Activated naive CD4-positive, alpha-beta T cell treated with anti-CD3 and anti-CD28 coated beads, Interleukin-2, amount 50 U/mL, for 72 hours (primary cell): ENCODE data around the gene BTG2. TPM values are rescaled to one million over a fixed set of nuclear protein-coding genes. Genes with fewer than 3 reads are reported as not detected.
"Not testable (repeated sequence)": the region's sequence is repeated elsewhere in the genome, so short reads cannot be mapped to it uniquely, and the experiment has no call there.

ENCODE experiments used
- ATAC-seq, 2 donors: fragments of 150-1000 bp; cut with Tn5 transposase; 2 replicates each; pipeline ENCODE4 v1.10.0; 2021; ENCODE audit warnings: mild to moderate bottlenecking in 2 of 2, moderate library complexity in 2 of 2
- DNase-seq, 2 donors: peaks; one replicate each; pipeline ENCODE4 v3.0.0; 2021 to 2022; ENCODE audit warnings: low spot score in 2 of 2
- H3K27ac Mint-ChIP-seq, 2 donors: one replicate each; pipeline ENCODE4 v1.8.0; 2022; ENCODE audit warnings: mild to moderate bottlenecking in 2 of 2, mixed read lengths in 2 of 2
- H3K36me3 Mint-ChIP-seq, 2 donors: one replicate each; pipeline ENCODE4 v1.8.0; 2022; ENCODE audit warnings: mixed read lengths in 2 of 2
- H3K9me3 Mint-ChIP-seq, 2 donors: one replicate each; pipeline ENCODE4 v1.8.0; 2022; ENCODE audit warnings: mixed read lengths in 2 of 2
- total RNA-seq, 2 donors: library from RNA; stranded (reverse); gene quantifications; one replicate each; pipeline ENCODE4 v1.2.3, GENCODE V29; 2022

The BTG2 gene
- total RNA-seq, 2 donors from 2014 or later = 87.2 to 185 TPM

- no peak for ATAC-seq
- no peaks in the 10 kb centered on the region for H3K9me3 Mint-ChIP-seq
Observed at GRCh38 chr1:203286161-203286984, 18.9 kb upstream of the BTG2 start.

DNA sequence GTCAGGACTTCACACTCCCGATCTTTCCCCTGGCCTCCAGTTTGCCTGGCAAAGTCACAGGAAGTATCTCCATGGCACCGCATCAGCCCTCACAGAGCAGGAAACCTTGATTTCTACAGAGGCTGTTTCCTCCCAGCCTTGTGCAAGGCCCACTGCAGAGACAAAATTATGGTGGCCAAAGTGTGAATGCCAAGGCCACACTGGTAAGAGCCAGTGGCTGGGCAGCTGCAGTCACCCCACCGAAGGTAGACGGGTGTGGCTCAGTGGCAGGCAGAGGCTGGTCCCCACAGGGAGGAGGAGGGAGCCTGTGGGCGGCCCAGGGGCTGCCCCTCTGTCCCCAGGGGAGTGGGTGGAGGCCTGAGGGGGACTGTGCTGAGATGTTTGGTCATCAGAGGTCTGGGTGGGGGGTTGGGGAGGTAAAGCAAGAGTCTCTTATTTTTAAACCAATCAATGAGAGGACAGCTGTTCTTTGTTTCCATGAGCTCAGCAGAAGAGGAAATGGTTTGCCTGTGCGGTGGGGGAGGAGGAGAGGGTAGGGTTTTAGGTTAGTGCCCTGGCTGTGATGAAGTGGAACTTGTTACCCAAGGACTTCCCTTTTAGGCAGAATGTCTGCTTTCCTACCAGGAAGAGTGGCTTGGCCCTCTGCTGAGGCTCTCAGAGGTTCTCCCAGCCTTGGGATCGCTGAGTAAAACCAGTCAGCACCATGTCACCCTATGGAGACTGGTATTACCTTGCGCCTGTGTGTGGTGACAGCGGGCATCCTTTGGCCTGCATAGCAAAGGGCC, 18.0 kb upstream of the BTG2 start:
- peak overlapping the region; percentile 94 to 100 for H3K27ac Mint-ChIP-seq
- no peaks in the 10 kb centered on the region for H3K9me3 Mint-ChIP-seq
- H3K36me3 Mint-ChIP-seq = peaks cover 0 to 10% of the 10 kb centered on the region in 2 donors
- DNase-seq (peak; percentile 53 to 92), ATAC-seq (peak; percentile 21 to 63)

More at GRCh38 chr1:203286161-203286984, 18.9 kb upstream of the BTG2 start:
- Mint-ChIP-seq H3K27ac (peak overlapping the region; percentile 94 to 100), H3K36me3 (peaks cover 0 to 1% of the 10 kb centered on the region in 2 donors)
- no peak for DNase-seq

DNA sequence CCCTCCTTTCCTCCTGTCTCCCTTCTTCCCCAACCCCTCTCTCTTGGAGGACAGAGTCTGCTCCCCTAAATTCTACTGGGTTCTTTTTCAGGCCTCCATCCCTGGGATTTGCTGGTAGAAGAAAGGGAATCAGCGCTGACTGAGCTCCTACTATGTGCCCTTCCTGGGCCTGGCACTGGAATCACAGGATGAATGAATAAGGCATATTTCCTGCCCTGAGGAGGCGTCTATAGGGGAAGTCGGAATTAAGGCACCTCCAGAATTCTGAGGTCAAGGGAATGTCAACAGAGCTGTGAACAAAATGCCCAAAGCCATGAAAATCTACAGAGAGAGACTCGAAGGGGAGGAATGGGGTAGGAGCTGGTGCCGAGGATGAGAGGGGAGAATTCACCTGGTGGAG, 17.4 kb upstream of the BTG2 start:
- H3K36me3 Mint-ChIP-seq = peaks cover 0 to 15% of the 10 kb centered on the region in 2 donors
- H3K9me3 Mint-ChIP-seq = no peaks in the 10 kb centered on the region
- no peak for DNase-seq
- peak overlapping the region; percentile 94 to 100 for H3K27ac Mint-ChIP-seq
- ATAC-seq = no peak

GRCh38 chr1:203288400-203288799, 16.9 kb upstream of the BTG2 start:
- DNase-seq (no peak), ATAC-seq (no peak)
- H3K36me3 Mint-ChIP-seq = peaks cover 0 to 15% of the 10 kb centered on the region in 2 donors
- H3K27ac Mint-ChIP-seq = peak overlapping the region; percentile 100
- no peaks in the 10 kb centered on the region for H3K9me3 Mint-ChIP-seq

DNA sequence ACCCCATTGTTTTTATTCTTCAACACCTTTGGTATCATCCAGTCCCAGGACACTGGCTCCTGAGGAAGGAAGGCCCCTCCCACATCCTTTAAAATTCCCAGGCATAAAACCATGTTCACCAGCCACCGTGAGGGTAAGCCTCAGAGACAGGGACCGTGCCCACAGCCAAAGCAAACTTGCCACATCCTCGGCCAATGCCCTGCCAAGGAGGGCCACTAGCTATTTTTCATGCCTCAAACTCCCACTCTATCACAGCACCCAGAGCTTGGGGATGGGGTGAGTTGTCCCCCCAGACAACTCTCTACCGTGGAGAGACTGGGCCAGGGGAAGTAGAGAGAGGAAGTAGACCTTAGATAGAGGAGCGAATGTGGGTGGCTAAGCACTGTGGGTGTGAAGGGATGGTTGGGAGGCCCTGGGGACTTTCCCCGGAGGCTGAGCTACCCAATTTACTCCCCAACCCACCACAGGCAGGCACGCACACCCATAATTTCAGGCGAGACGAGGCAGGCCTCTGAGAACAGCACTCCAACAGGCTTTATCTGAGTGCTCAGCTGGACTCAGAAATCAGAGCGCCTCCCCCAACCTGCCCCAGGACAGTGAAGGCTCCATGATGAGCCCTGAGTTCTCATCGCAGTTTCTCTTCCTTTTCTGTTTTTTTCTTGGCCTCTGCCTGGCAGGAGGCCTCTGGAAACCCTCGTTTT, 15.9 kb upstream of the BTG2 start:
- DNase-seq (peak; percentile 83 to 95), ATAC-seq (peak; percentile 69 to 80)
- Mint-ChIP-seq H3K36me3 (peaks cover 0 to 15% of the 10 kb centered on the region in 2 donors), H3K27ac (peak overlapping the region; percentile 100), H3K9me3 (no peaks in the 10 kb centered on the region)

DNA sequence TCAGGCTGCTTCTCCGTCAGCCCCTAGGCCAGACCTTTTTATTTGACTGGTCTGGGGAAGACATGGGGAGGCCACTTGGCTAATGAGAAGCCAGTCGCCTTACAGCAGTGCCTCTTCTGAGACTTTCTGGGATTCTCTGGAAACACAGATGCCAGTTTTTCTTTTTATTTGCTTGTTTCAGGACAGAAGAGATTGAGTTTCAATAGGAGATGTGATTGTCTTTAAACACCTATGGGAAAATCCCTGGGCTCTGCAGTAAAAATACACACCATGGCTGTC, 15.4 kb upstream of the BTG2 start:
- Mint-ChIP-seq H3K36me3 (peaks cover 0 to 15% of the 10 kb centered on the region in 2 donors), H3K9me3 (no peaks in the 10 kb centered on the region), H3K27ac (peak overlapping the region; percentile 100)
- DNase-seq (no peak), ATAC-seq (no peak)

- DNase-seq (peak; percentile 94 to 97), ATAC-seq (peak; percentile 59 to 74)
- Mint-ChIP-seq H3K36me3 (peaks cover 0 to 15% of the 10 kb centered on the region in 2 donors), H3K27ac (peak overlapping the region; percentile 100), H3K9me3 (no peaks in the 10 kb centered on the region)
Observed at GRCh38 chr1:203290261-203291089, 14.8 kb upstream of the BTG2 start.

- ATAC-seq = no peak
- H3K36me3 Mint-ChIP-seq = peaks cover 0 to 15% of the 10 kb centered on the region in 2 donors
- no peaks in the 10 kb centered on the region for H3K9me3 Mint-ChIP-seq
- no peak for DNase-seq
- peak overlapping the region; percentile 100 for H3K27ac Mint-ChIP-seq
Observed at GRCh38 chr1:203291201-203292096, 13.9 kb upstream of the BTG2 start.

DNA sequence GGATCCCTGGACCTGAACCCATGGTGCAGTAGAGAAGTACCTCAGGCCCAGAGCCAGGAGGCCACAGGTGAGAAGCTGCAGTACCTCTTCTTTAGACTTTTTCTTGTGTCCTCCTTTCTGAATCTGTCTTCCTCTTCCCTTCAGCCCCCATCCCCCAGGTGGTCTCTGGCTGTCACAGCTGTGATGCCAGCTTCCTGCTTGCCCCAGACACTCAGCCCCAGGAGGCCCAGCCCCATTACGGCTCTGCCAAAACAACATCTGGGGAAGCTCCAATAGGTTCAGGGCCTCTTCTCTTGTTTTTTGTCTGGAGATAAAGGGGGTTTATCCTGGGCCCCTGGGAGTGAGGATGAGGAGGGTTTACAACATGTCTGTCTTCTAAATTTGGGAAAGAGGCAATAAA, 9.5 kb upstream of the BTG2 start:
- ATAC-seq (no peak), DNase-seq (no peak)
- peak overlapping the region in 1 of 2 donors; percentile 71 for H3K27ac Mint-ChIP-seq

GRCh38 chr1:203296460-203297073, 8.8 kb upstream of the BTG2 start:
- Mint-ChIP-seq H3K27ac (peak overlapping the region in 1 of 2 donors; percentile 1), H3K36me3 (peaks cover 0 to 12% of the 10 kb centered on the region in 2 donors), H3K9me3 (no peaks in the 10 kb centered on the region)
- no peak for DNase-seq
- ATAC-seq = no peak

More for the DNA sequence above, 9.5 kb upstream of the BTG2 start:
- Mint-ChIP-seq H3K9me3 (no peaks in the 10 kb centered on the region), H3K36me3 (peaks cover 0 to 15% of the 10 kb centered on the region in 2 donors)

GRCh38 chr1:203299169-203299568, 6.2 kb upstream of the BTG2 start:
- no peak overlapping the region for H3K27ac Mint-ChIP-seq
- peaks cover 4 to 10% of the 10 kb centered on the region in 2 donors for H3K36me3 Mint-ChIP-seq
- DNase-seq (no peak), ATAC-seq (no peak)
- no peaks in the 10 kb centered on the region for H3K9me3 Mint-ChIP-seq

DNA sequence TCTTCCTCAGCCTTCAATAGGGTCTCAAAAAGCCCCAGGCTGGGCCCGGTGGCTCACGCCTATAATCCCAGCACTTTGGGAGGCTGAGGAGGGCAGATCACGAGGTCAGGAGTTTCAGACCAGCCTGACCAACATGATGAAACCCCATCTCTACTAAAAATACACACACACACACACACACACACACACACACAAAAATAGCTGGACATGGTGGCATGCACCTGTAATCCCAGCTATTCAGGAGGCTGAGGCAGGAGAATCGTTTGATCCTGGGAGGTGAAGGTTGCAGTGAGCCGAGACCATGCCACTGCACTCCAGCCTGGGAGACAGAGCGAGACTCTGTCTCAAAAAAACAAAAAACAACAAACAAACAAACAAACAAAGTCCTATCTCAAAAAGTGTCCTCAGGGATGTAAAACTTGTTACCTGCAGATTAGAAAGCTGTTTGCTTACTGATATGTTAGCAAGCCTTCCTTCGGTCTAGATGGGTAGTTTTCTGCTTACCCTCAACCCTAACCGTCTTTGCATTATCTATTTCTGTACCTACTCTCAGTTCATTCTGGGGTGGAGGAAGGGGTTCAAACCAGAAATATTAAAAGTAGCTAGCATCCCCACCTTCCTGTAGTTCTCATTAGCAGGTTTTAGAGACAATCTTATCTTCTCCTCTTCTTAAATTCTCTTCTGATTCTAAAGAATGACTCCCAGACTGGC, 5.4 kb upstream of the BTG2 start:
- peak overlapping the region in 1 of 2 donors; percentile 8 for H3K27ac Mint-ChIP-seq

GRCh38 chr1:203300441-203301330, 4.6 kb upstream of the BTG2 start:
- ATAC-seq (no peak), DNase-seq (no peak)
- Mint-ChIP-seq H3K27ac (peak overlapping the region in 1 of 2 donors; percentile 8), H3K36me3 (peaks cover 4 to 19% of the 10 kb centered on the region in 2 donors), H3K9me3 (no peaks in the 10 kb centered on the region)

More for the DNA sequence above, 5.4 kb upstream of the BTG2 start:
- not testable (repeated sequence) for ATAC-seq, DNase-seq, H3K9me3 Mint-ChIP-seq
- peaks cover 4 to 17% of the 10 kb centered on the region in 2 donors for H3K36me3 Mint-ChIP-seq

GRCh38 chr1:203301331-203301668, 4.0 kb upstream of the BTG2 start:
- ATAC-seq = no peak
- Mint-ChIP-seq H3K9me3 (no peaks in the 10 kb centered on the region), H3K36me3 (peaks cover 9 to 24% of the 10 kb centered on the region in 2 donors), H3K27ac (no peak overlapping the region)
- DNase-seq = no peak
